K562 (cell line): ENCODE measurements around the gene CRYZ. TPM values are rescaled to one million over a fixed set of nuclear protein-coding genes. Genes with fewer than 3 reads are reported as not detected.

ENCODE experiments used
- BRD4 ChIP-seq: fragments of 200-600 bp; sonication (generic); IDR thresholded peaks from 2 replicates; pipeline ENCODE4 v1.6.1; 2017; ENCODE audit warnings: inconsistent platforms
- CC2D1A ChIP-seq: fragments of 450-650 bp; IDR thresholded peaks from 2 replicates; pipeline ENCODE4 v1.6.1; 2017; ENCODE audit warnings: mild to moderate bottlenecking
- CEBPG ChIP-seq, 3 experiments: fragments of 200-800 bp in 1 of 3; sonication (Bioruptor generic) in 1 of 3; sonication (generic) in 1 of 3; formaldehyde crosslinking in 1 of 3; IDR thresholded peaks in 2 of 3; conservative IDR thresholded peaks in 1 of 3; 2 replicates each; pipeline versions ENCODE4 v1.6.1 to v1.8.0; 2016 to 2022; ENCODE audit warnings: missing compliant biosample characterization in 2 of 3, missing genetic modification characterization in 2 of 3, mild to moderate bottlenecking in 1 of 3, missing genetic modification reagents in 1 of 3
- MGA ChIP-seq: fragments of 450-650 bp; IDR thresholded peaks from 2 replicates; pipeline ENCODE4 v1.6.1; 2016; ENCODE audit warnings: mild to moderate bottlenecking, moderate library complexity
- NCOA1 ChIP-seq: fragments of 450-650 bp; IDR thresholded peaks from 2 replicates; pipeline ENCODE4 v1.6.1; 2016; ENCODE audit warnings: low read depth
- PCBP1 ChIP-seq: fragments of 200-400 bp; formaldehyde crosslinking; IDR thresholded peaks from 2 replicates; pipeline ENCODE4 v1.6.1; 2018; ENCODE audit warnings: mild to moderate bottlenecking, low read depth, low read length; ENCODE audit not compliant: poor library complexity, severe bottlenecking
- TGIF2 ChIP-seq: sonication (generic); formaldehyde crosslinking; IDR thresholded peaks from 2 replicates; pipeline ENCODE4 v1.8.1; 2022; ENCODE audit warnings: mild to moderate bottlenecking, missing genetic modification reagents, moderate library complexity
- ZHX1 ChIP-seq: fragments of 150-350 bp; conservative IDR thresholded peaks from 2 replicates; pipeline ENCODE4 v1.6.1; 2014; ENCODE audit warnings: low read length
- ZNF184 ChIP-seq: sonication (generic); formaldehyde crosslinking; IDR thresholded peaks from 2 replicates; pipeline ENCODE4 v1.5.0; 2020; ENCODE audit warnings: missing genetic modification reagents
- ZNF436 ChIP-seq: fragments of 250-450, 450-650 bp; sonication (Bioruptor Pico); formaldehyde crosslinking; IDR thresholded peaks from 2 replicates; pipeline ENCODE4 v1.7.0; 2020; ENCODE audit warnings: mild to moderate bottlenecking
- ZNF445 ChIP-seq: fragments of 250-450 bp; sonication (Bioruptor Pico); IDR thresholded peaks from 2 replicates; pipeline ENCODE4 v1.4.0; 2020; ENCODE audit warnings: low read depth, mild to moderate bottlenecking, moderate library complexity
- polyA plus RNA-seq, 8 experiments: library from polyadenylated mRNA; depleted of rRNA in 4 of 8; stranded (reverse) in 5 of 8; unstranded in 3 of 8; fragments of >200 nt; fragmentation: Nextera tagmentation in 2 of 8; fragmentation: Illumina TruSeq in 1 of 8; extraction: Ambion mirVana in 2 of 8; extraction: Trizol in 1 of 8; gene quantifications; 2 replicates each; pipeline versions ENCODE4 v1.2.1 to v1.2.3, GENCODE V29; 2011 to 2014; ENCODE audit warnings: inconsistent platforms in 1 of 8, missing spikeins in 1 of 8
- total RNA-seq, 7 experiments: library from RNA; depleted of rRNA in 6 of 7; stranded (reverse); fragments of >200 nt in 6 of 7; fragmentation: Illumina TruSeq in 2 of 7; extraction: Trizol in 2 of 7; gene quantifications; 2 replicates each; pipeline versions ENCODE4 v1.2.1 to v1.2.3, GENCODE V29; 2011 to 2021; ENCODE audit warnings: low replicate concordance in 1 of 7

CRYZ gene
- total and polyA plus RNA-seq, 9 of the 15 experiments (the other 6 are each of a cell fraction or from before 2014, with no cell fraction given): 51.7 to 179 (median 81.4) TPM

GRCh38 chr1:74728736-74729135 lies 4.1 kb downstream of the CRYZ start (continued):
- TF ChIP-seq ZHX1 (no peak), MGA (no peak), ZNF184 (CRISPR knock-in tag) (no peak), CEBPG (CRISPR knock-in tag; IDR thresholded peaks at IDR 0.05) (no peak), CEBPG (tag; conservative IDR thresholded peaks at IDR 0.05 in 1 of 2, IDR thresholded peaks at IDR 0.05 in 1 of 2) (no peak), BRD4 (no peak), TGIF2 (no peak), CC2D1A (no peak), ZNF436 (CRISPR knock-in tag) (no peak), PCBP1 (no peak), ZNF445 (CRISPR knock-in tag) (no peak), NCOA1 (no peak)
- TF ChIP-seq, all 486 proteins: peak for 0
